Measurements from ENCODE around the gene DAZAP1. TPM values are rescaled to one million over a fixed set of nuclear protein-coding genes. Genes with fewer than 3 reads are reported as not detected.

Gene DAZAP1
- total RNA-seq, 2 donors from 2014 or later, result 32.6 to 47.5 TPM

GRCh38 chr19:1394252-1395193 is 12.9 kb upstream of the DAZAP1 start:
- no peak overlapping the region for H3K4me3 ChIP-seq
- no peaks in the 10 kb centered on the region for H3K9me3 ChIP-seq
- TF ChIP-seq CTCF (IDR thresholded peaks at IDR 0.05), result no peak
- H3K36me3 ChIP-seq, result peaks cover 48% of the 10 kb centered on the region
- peaks cover 0 to 21% of the 10 kb centered on the region in 2 donors for H3K4me1 ChIP-seq
- no peaks in the 10 kb centered on the region for H3K27me3 ChIP-seq
- no peak overlapping the region for H3K27ac ChIP-seq
- DNase-seq (ENCODE audit: low spot score), result no peak

- Histone ChIP-seq H3K27ac (no peak overlapping the region), H3K36me3 (peaks cover 45% of the 10 kb centered on the region)
- no peak for DNase-seq (ENCODE audit: low spot score)
Measured at GRCh38 chr19:1395194-1396018, 12.0 kb upstream of the DAZAP1 start.

GRCh38 chr19:1396019-1396767 is 11.2 kb upstream of the DAZAP1 start:
- Histone ChIP-seq H3K27ac (no peak overlapping the region), H3K36me3 (peaks cover 37% of the 10 kb centered on the region), H3K9me3 (no peaks in the 10 kb centered on the region), H3K27me3 (no peaks in the 10 kb centered on the region), H3K4me1 (peaks cover 0 to 37% of the 10 kb centered on the region in 2 donors), H3K4me3 (no peak overlapping the region)
- DNase-seq (ENCODE audit: low spot score), result no peak
- TF ChIP-seq CTCF (IDR thresholded peaks at IDR 0.05), result no peak

More at GRCh38 chr19:1395194-1396018, 12.0 kb upstream of the DAZAP1 start:
- Histone ChIP-seq H3K27me3 (no peaks in the 10 kb centered on the region), H3K4me3 (no peak overlapping the region), H3K9me3 (no peaks in the 10 kb centered on the region), H3K4me1 (peaks cover 0 to 29% of the 10 kb centered on the region in 2 donors)
- no peak for TF ChIP-seq CTCF (IDR thresholded peaks at IDR 0.05)

GRCh38 chr19:1396768-1397679 is 10.4 kb upstream of the DAZAP1 start:
- no peaks in the 10 kb centered on the region for H3K9me3 ChIP-seq
- H3K4me3 ChIP-seq, result no peak overlapping the region
- H3K36me3 ChIP-seq, result peaks cover 29% of the 10 kb centered on the region
- no peak overlapping the region for H3K27ac ChIP-seq
- DNase-seq (ENCODE audit: low spot score), result no peak
- TF ChIP-seq CTCF (IDR thresholded peaks at IDR 0.05), result no peak
- no peaks in the 10 kb centered on the region for H3K27me3 ChIP-seq
- peaks cover 0 to 44% of the 10 kb centered on the region in 2 donors for H3K4me1 ChIP-seq
